Calu3 (cell line): ENCODE measurements around the gene NCL. TPM values are rescaled to one million over a fixed set of nuclear protein-coding genes. Genes with fewer than 3 reads are reported as not detected.

Experiments used
- BruUV-seq: library from RNA; stranded (reverse); fragments of 400-500 nt; replicated peaks from 2 replicates; lab custom pipeline; 2021; lab: Mats Ljungman, UMichigan
- CTCF ChIA-PET: fragments of 300-600 bp; sonication (Branson Sonifier 250); formaldehyde crosslinking; loops from one replicate; lab custom pipeline; 2022; ENCODE audit warnings: antibody characterized with exemption; lab: Charles Lee
- DNase-seq: peaks from one replicate; pipeline ENCODE4 v3.0.0; 2022
- H3K27ac Mint-ChIP-seq: one replicate; pipeline ENCODE4 v1.8.0; 2022; ENCODE audit warnings: mixed read lengths; ENCODE audit not compliant: unreplicated experiment
- H3K27me3 Mint-ChIP-seq: one replicate; pipeline ENCODE4 v1.8.0; 2022; ENCODE audit warnings: mixed read lengths; ENCODE audit not compliant: unreplicated experiment
- H3K36me3 Mint-ChIP-seq: one replicate; pipeline ENCODE4 v1.8.0; 2022; ENCODE audit warnings: mild to moderate bottlenecking, moderate library complexity, mixed read lengths; ENCODE audit not compliant: insufficient read depth, unreplicated experiment
- H3K4me1 Mint-ChIP-seq: one replicate; pipeline ENCODE4 v1.8.0; 2022; ENCODE audit warnings: mild to moderate bottlenecking, low read depth, mixed read lengths; ENCODE audit not compliant: unreplicated experiment
- H3K4me3 Mint-ChIP-seq: one replicate; pipeline ENCODE4 v1.8.0; 2022; ENCODE audit warnings: mild to moderate bottlenecking, low read depth, moderate library complexity, mixed read lengths; ENCODE audit not compliant: unreplicated experiment
- H3K9me3 Mint-ChIP-seq: one replicate; pipeline ENCODE4 v1.8.0; 2022; ENCODE audit warnings: low read depth, mixed read lengths; ENCODE audit not compliant: unreplicated experiment
- CTCF ChIP-seq: fragments of 200-600 bp; IDR thresholded peaks from one replicate; pipeline ENCODE4 v1.8.0; 2022; ENCODE audit warnings: antibody characterized with exemption; ENCODE audit not compliant: unreplicated experiment
- intact Hi-C: fragments of 100-400 bp; cut with micrococcal nuclease; formaldehyde crosslinking; loops from one replicate; pipeline ENCODE4 v1.10.0; 2022; ENCODE audit not compliant: unreplicated experiment
- total RNA-seq: library from RNA; stranded (reverse); gene quantifications from 2 replicates; pipeline ENCODE4 v1.2.3, GENCODE V29; 2022

The NCL gene
- total RNA-seq, 1 experiment from 2014 or later = 719 TPM

- Mint-ChIP-seq H3K9me3 (no peaks in the 10 kb centered on the region), H3K4me3 (no peak overlapping the region), H3K36me3 (no peaks in the 10 kb centered on the region), H3K27ac (no peak overlapping the region), H3K4me1 (peaks cover 3% of the 10 kb centered on the region), H3K27me3 (no peaks in the 10 kb centered on the region)
- CTCF ChIA-PET = interaction anchor here (1.7 kb wide), 1 partner anchor 16 kb away, joined by 4 read pairs; no protein-coding TSS in a partner anchor
- BruUV-seq = no TSS peak
- no peak for DNase-seq
- intact Hi-C loops = loop anchor here (10.0 kb wide), 2 partner anchors 314 to 574 kb away; no protein-coding TSS in a partner anchor
- no peak for TF ChIP-seq CTCF
These were observed 45.3 kb downstream of the NCL start for GRCh38 chr2:231418820-231419640.

GRCh38 chr2:231415029-231415428 is 49.3 kb downstream of the NCL start:
- Mint-ChIP-seq H3K4me1 (peaks cover 17% of the 10 kb centered on the region), H3K27me3 (no peaks in the 10 kb centered on the region), H3K36me3 (peaks cover 22% of the 10 kb centered on the region), H3K9me3 (no peaks in the 10 kb centered on the region), H3K27ac (no peak overlapping the region), H3K4me3 (no peak overlapping the region)
- DNase-seq = no peak
- CTCF ChIA-PET = interaction anchor here (0.6 to 0.7 kb wide), 2 partner anchors 75 to 111 kb away, joined by 3 to 5 read pairs; no protein-coding TSS in a partner anchor
- BruUV-seq = no TSS peak
- TF ChIP-seq CTCF = no peak
- intact Hi-C loops = loop anchor here (10.0 kb wide), 2 partner anchors 310 to 570 kb away; no protein-coding TSS in a partner anchor

GRCh38 chr2:231413921-231414476 is 50.3 kb downstream of the NCL start:
- intact Hi-C loops = loop anchor here (2.0 to 10.0 kb wide), 3 partner anchors 117 to 569 kb away; no protein-coding TSS in a partner anchor
- Mint-ChIP-seq H3K4me3 (no peak overlapping the region), H3K9me3 (no peaks in the 10 kb centered on the region), H3K36me3 (peaks cover 22% of the 10 kb centered on the region), H3K27me3 (no peaks in the 10 kb centered on the region), H3K27ac (no peak overlapping the region), H3K4me1 (peaks cover 17% of the 10 kb centered on the region)
- DNase-seq = no peak
- CTCF ChIA-PET = no interaction called here
- no peak for TF ChIP-seq CTCF
- no TSS peak for BruUV-seq

GRCh38 chr2:231413456-231413855 is 50.8 kb downstream of the NCL start:
- Mint-ChIP-seq H3K27me3 (no peaks in the 10 kb centered on the region), H3K4me3 (no peak overlapping the region), H3K4me1 (peaks cover 17% of the 10 kb centered on the region), H3K9me3 (peaks cover 3% of the 10 kb centered on the region), H3K27ac (no peak overlapping the region), H3K36me3 (peaks cover 22% of the 10 kb centered on the region)
- CTCF ChIA-PET = interaction anchor here (1.9 kb wide), 1 partner anchor 309 kb away, joined by 7 read pairs; no protein-coding TSS in a partner anchor
- TF ChIP-seq CTCF = no peak
- intact Hi-C loops = loop anchor here (2.0 to 10.0 kb wide), 3 partner anchors 117 to 569 kb away; no protein-coding TSS in a partner anchor
- no TSS peak for BruUV-seq
- DNase-seq = no peak
